Measurements from ENCODE around the gene LTBP2.

The LTBP2 gene

DNA sequence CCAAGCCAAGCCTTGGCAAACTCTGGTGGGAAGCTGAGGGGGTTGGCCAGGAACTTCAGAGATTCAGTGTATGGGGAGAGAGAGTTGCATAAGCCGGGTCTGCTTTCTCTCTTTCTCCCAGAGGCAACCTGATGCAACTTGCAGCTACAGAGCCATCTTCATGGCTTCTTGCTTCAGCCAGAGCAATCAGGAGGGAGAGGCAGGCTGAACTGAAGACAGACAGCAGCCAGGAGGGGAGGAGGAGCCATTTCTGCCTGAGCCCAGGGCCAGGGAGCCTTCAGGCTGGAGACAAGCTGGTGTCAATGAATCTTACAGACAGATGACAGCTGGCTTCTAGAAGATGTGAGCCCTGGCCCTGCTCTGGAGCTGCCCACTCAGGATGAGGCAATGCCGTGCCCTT, 137.7 kb downstream of the LTBP2 start:
- H3K27me3 ChIP-seq (ENCODE audit: control insufficient read depth, insufficient read depth, low read length): no peaks in the 10 kb centered on the region
- H3K9ac ChIP-seq (ENCODE audit: low read depth, low read length): no peak overlapping the region
- no peaks in the 10 kb centered on the region for H3K9me3 ChIP-seq (ENCODE audit: control insufficient read depth, insufficient read depth, low read length)
- H3K4me3 ChIP-seq (ENCODE audit: low read depth, low read length): no peak overlapping the region
- no peaks in the 10 kb centered on the region for H3K4me1 ChIP-seq (ENCODE audit: control insufficient read depth, insufficient read depth, low read length)
- H3K36me3 ChIP-seq (ENCODE audit: control insufficient read depth, insufficient read depth, low read length): peaks cover 3% of the 10 kb centered on the region

- Histone ChIP-seq H3K9me3 (ENCODE audit: control insufficient read depth, insufficient read depth, low read length) (no peaks in the 10 kb centered on the region), H3K36me3 (ENCODE audit: control insufficient read depth, insufficient read depth, low read length) (peaks cover 3% of the 10 kb centered on the region), H3K4me3 (ENCODE audit: low read depth, low read length) (no peak overlapping the region), H3K9ac (ENCODE audit: low read depth, low read length) (no peak overlapping the region), H3K4me1 (ENCODE audit: control insufficient read depth, insufficient read depth, low read length) (no peaks in the 10 kb centered on the region), H3K27me3 (ENCODE audit: control insufficient read depth, insufficient read depth, low read length) (no peaks in the 10 kb centered on the region)
Observed at GRCh38 chr14:74472601-74473000, 139.4 kb downstream of the LTBP2 start.

GRCh38 chr14:74469548-74470518, 142.2 kb downstream of the LTBP2 start:
- H3K4me3 ChIP-seq (ENCODE audit: low read depth, low read length): no peak overlapping the region
- peaks cover 3% of the 10 kb centered on the region for H3K36me3 ChIP-seq (ENCODE audit: control insufficient read depth, insufficient read depth, low read length)
- H3K9ac ChIP-seq (ENCODE audit: low read depth, low read length): no peak overlapping the region
- no peaks in the 10 kb centered on the region for H3K9me3 ChIP-seq (ENCODE audit: control insufficient read depth, insufficient read depth, low read length)
- H3K4me1 ChIP-seq (ENCODE audit: control insufficient read depth, insufficient read depth, low read length): no peaks in the 10 kb centered on the region
- no peaks in the 10 kb centered on the region for H3K27me3 ChIP-seq (ENCODE audit: control insufficient read depth, insufficient read depth, low read length)

GRCh38 chr14:74468513-74468912, 143.5 kb downstream of the LTBP2 start:
- no peaks in the 10 kb centered on the region for H3K27me3 ChIP-seq (ENCODE audit: control insufficient read depth, insufficient read depth, low read length)
- H3K36me3 ChIP-seq (ENCODE audit: control insufficient read depth, insufficient read depth, low read length): no peaks in the 10 kb centered on the region
- H3K9ac ChIP-seq (ENCODE audit: low read depth, low read length): no peak overlapping the region
- no peaks in the 10 kb centered on the region for H3K9me3 ChIP-seq (ENCODE audit: control insufficient read depth, insufficient read depth, low read length)
- no peak overlapping the region for H3K4me3 ChIP-seq (ENCODE audit: low read depth, low read length)
- no peaks in the 10 kb centered on the region for H3K4me1 ChIP-seq (ENCODE audit: control insufficient read depth, insufficient read depth, low read length)

DNA sequence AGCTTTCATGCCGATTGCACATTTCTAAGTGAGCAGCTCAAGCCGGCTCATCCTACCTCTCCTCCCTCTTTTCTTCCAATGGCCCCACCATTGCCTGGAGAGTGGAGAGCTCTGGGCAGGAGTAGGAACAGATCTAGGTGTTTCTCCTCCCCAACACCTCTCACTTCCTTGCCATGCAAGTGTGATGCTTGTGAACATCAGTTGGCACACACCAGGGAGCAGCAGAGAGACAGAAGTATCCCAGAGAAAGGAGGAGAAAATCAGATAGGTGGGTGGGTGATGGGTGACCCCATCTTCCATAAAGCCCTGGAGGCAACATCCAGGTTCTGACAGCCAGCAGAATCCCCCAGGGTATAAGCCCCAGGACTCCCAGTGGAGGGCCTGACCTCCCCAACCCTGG, 146.7 kb downstream of the LTBP2 start:
- Histone ChIP-seq H3K4me1 (ENCODE audit: control insufficient read depth, insufficient read depth, low read length) (no peaks in the 10 kb centered on the region), H3K36me3 (ENCODE audit: control insufficient read depth, insufficient read depth, low read length) (no peaks in the 10 kb centered on the region), H3K9me3 (ENCODE audit: control insufficient read depth, insufficient read depth, low read length) (no peaks in the 10 kb centered on the region), H3K9ac (ENCODE audit: low read depth, low read length) (no peak overlapping the region), H3K27me3 (ENCODE audit: control insufficient read depth, insufficient read depth, low read length) (no peaks in the 10 kb centered on the region), H3K4me3 (ENCODE audit: low read depth, low read length) (no peak overlapping the region)

GRCh38 chr14:74464785-74465184, 147.3 kb downstream of the LTBP2 start:
- H3K27me3 ChIP-seq (ENCODE audit: control insufficient read depth, insufficient read depth, low read length): no peaks in the 10 kb centered on the region
- no peaks in the 10 kb centered on the region for H3K9me3 ChIP-seq (ENCODE audit: control insufficient read depth, insufficient read depth, low read length)

GRCh38 chr14:74463697-74464096, 148.3 kb downstream of the LTBP2 start:
- no peaks in the 10 kb centered on the region for H3K9me3 ChIP-seq (ENCODE audit: control insufficient read depth, insufficient read depth, low read length)
- no peak overlapping the region for H3K4me3 ChIP-seq (ENCODE audit: low read depth, low read length)
- H3K36me3 ChIP-seq (ENCODE audit: control insufficient read depth, insufficient read depth, low read length): no peaks in the 10 kb centered on the region
- H3K27me3 ChIP-seq (ENCODE audit: control insufficient read depth, insufficient read depth, low read length): no peaks in the 10 kb centered on the region
- no peak overlapping the region for H3K9ac ChIP-seq (ENCODE audit: low read depth, low read length)
- no peaks in the 10 kb centered on the region for H3K4me1 ChIP-seq (ENCODE audit: control insufficient read depth, insufficient read depth, low read length)

More at GRCh38 chr14:74464785-74465184, 147.3 kb downstream of the LTBP2 start:
- no peak overlapping the region for H3K4me3 ChIP-seq (ENCODE audit: low read depth, low read length)
- H3K36me3 ChIP-seq (ENCODE audit: control insufficient read depth, insufficient read depth, low read length): no peaks in the 10 kb centered on the region
- H3K4me1 ChIP-seq (ENCODE audit: control insufficient read depth, insufficient read depth, low read length): no peaks in the 10 kb centered on the region
- H3K9ac ChIP-seq (ENCODE audit: low read depth, low read length): no peak overlapping the region

DNA sequence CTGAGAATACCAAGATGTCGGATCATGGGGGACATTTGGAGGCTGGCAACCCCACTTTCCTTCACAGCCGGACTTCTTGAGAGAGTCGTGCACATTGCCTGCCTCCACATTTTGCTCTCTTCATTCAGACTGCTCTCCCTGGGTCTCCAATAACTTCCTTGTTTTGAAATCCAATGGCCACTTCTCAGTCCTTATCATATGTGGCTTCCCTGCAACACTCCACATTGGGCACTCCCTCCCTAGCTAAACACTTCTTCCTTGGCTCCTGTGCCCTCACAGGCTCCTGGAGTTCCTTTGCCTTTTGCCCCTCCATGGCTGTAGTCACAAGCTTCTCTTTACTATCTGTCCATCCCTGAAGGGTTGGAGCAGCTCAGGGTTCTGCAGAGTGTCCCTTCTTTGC, 149.0 kb downstream of the LTBP2 start:
- no peaks in the 10 kb centered on the region for H3K27me3 ChIP-seq (ENCODE audit: control insufficient read depth, insufficient read depth, low read length)
- H3K9ac ChIP-seq (ENCODE audit: low read depth, low read length): no peak overlapping the region
- no peaks in the 10 kb centered on the region for H3K36me3 ChIP-seq (ENCODE audit: control insufficient read depth, insufficient read depth, low read length)
- no peaks in the 10 kb centered on the region for H3K9me3 ChIP-seq (ENCODE audit: control insufficient read depth, insufficient read depth, low read length)
- H3K4me3 ChIP-seq (ENCODE audit: low read depth, low read length): no peak overlapping the region
- no peaks in the 10 kb centered on the region for H3K4me1 ChIP-seq (ENCODE audit: control insufficient read depth, insufficient read depth, low read length)

DNA sequence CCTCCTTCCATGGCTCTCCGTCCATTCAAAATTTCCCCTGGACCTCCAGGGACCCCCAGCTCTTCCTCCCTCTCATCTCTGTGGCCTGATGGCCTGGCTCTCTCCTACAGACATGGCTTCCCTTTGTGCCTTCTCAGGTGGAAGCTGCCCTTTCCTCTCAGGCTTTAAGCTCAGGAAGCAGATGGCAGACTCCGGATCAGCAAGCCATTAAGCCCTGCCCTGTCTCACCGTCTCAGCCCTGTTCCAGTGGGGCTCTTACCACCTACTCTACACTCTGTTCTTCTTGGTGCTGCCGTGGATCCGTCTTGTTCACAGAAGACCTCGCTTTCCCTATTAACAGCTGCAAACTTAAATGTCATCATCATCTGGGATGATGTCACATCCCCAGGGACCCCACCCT, 152.1 kb downstream of the LTBP2 start:
- Histone ChIP-seq H3K4me1 (ENCODE audit: control insufficient read depth, insufficient read depth, low read length) (no peaks in the 10 kb centered on the region), H3K36me3 (ENCODE audit: control insufficient read depth, insufficient read depth, low read length) (no peaks in the 10 kb centered on the region), H3K9ac (ENCODE audit: low read depth, low read length) (no peak overlapping the region), H3K9me3 (ENCODE audit: control insufficient read depth, insufficient read depth, low read length) (no peaks in the 10 kb centered on the region), H3K27me3 (ENCODE audit: control insufficient read depth, insufficient read depth, low read length) (no peaks in the 10 kb centered on the region), H3K4me3 (ENCODE audit: low read depth, low read length) (no peak overlapping the region)

GRCh38 chr14:74459289-74459946, 152.6 kb downstream of the LTBP2 start:
- Histone ChIP-seq H3K4me3 (ENCODE audit: low read depth, low read length) (no peak overlapping the region), H3K27me3 (ENCODE audit: control insufficient read depth, insufficient read depth, low read length) (no peaks in the 10 kb centered on the region), H3K9me3 (ENCODE audit: control insufficient read depth, insufficient read depth, low read length) (no peaks in the 10 kb centered on the region), H3K36me3 (ENCODE audit: control insufficient read depth, insufficient read depth, low read length) (no peaks in the 10 kb centered on the region), H3K4me1 (ENCODE audit: control insufficient read depth, insufficient read depth, low read length) (no peaks in the 10 kb centered on the region), H3K9ac (ENCODE audit: low read depth, low read length) (no peak overlapping the region)

- Histone ChIP-seq H3K36me3 (ENCODE audit: control insufficient read depth, insufficient read depth, low read length) (no peaks in the 10 kb centered on the region), H3K9ac (ENCODE audit: low read depth, low read length) (no peak overlapping the region), H3K27me3 (ENCODE audit: control insufficient read depth, insufficient read depth, low read length) (no peaks in the 10 kb centered on the region), H3K4me1 (ENCODE audit: control insufficient read depth, insufficient read depth, low read length) (no peaks in the 10 kb centered on the region), H3K9me3 (ENCODE audit: control insufficient read depth, insufficient read depth, low read length) (no peaks in the 10 kb centered on the region), H3K4me3 (ENCODE audit: low read depth, low read length) (no peak overlapping the region)
Observed at GRCh38 chr14:74457565-74457895, 154.5 kb downstream of the LTBP2 start.

Measured in iPS-15b (cell line).